GM18909 (cell line): ENCODE data around the gene SMARCE1.
"Not testable (repeated sequence)": the region's sequence is repeated elsewhere in the genome, so short reads cannot be mapped to it uniquely, and the experiment has no call there.

Experiments
- ATAC-seq: cut with Tn5 transposase; IDR thresholded peaks from one replicate; pipeline ENCODE4 v1.9.1; 2021; ENCODE audit warnings: mild to moderate bottlenecking; ENCODE audit not compliant: unreplicated experiment, poor library complexity

Gene SMARCE1

DNA sequence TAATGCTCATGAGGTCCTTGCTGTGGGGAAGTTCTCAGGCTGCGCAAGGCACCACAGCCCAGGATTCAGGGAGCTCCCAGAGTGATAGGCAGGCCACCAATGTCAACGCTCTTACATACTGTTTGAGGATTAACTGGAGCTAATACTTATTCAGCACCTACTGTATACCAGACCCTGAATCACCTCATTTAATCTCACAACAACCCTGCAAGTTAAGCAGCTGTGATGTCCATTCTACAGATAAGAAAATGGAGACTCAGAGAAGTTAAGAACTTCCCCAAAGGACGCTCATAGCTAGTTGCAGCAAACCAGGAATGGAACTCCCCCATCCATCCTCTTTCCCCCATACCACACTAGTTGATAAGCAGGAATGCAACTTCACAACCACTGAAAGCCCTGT is 56.9 kb downstream of the SMARCE1 start:
- ATAC-seq = no peak

DNA sequence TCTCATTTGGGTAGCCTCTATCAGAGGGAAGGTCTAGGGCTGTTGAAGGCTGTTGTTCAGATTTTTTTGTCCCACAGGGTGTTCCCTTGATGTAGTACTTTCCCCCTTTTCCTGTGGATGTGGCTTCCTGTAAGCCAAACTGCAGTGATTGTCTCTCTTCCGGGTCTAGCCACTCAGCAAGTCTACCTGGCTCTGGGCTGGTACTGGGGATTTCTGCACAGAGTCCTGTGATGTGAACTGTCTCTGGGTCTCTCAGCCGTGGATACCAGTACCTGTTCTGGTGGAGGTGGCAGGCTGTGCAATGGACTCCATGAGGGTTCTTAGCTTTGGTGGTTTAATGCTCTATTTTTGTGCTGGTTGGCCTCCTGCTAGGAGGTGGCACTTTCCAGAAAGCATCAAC is 59.1 kb downstream of the SMARCE1 start:
- no peak for ATAC-seq

DNA sequence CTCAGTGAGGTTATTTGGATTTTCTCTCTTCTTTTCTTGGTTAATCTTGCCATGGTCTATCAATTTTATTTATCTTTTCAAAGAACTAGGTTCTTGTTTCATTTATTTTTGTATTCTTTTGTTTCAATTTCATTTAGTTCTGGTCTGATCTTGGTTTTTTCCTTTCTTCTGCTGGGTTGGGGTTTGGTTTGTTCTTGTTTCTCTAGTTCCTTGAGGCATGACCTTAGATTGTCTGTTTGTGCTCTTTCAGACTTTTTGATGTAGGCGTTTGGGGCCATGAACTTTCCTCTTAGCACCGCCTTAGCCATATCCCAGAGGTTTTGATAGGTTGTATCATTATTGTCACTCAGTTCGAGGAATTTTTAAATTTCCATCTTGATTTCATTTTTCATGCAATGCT is 61.4 kb downstream of the SMARCE1 start:
- not testable (repeated sequence) for ATAC-seq

DNA sequence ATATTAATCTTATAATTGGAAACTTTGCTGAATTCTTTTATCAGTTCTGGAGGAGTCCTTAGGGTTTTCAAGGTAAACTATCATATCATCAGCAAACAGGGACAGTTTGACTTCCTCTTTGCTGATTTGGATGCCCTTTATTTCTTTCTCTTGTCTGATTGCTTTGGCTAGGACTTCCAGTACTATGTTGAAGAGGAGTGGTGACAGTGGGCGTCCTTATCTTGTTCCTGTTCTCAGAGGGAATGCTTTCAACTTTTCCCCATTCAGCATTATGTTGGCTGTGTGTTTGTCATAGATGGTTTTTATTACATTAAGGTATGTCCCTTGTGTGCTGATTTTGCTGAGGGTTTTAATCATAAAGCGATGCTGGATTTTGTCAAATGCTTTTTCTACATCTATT is 62.7 kb downstream of the SMARCE1 start:
- ATAC-seq = not testable (repeated sequence)

DNA sequence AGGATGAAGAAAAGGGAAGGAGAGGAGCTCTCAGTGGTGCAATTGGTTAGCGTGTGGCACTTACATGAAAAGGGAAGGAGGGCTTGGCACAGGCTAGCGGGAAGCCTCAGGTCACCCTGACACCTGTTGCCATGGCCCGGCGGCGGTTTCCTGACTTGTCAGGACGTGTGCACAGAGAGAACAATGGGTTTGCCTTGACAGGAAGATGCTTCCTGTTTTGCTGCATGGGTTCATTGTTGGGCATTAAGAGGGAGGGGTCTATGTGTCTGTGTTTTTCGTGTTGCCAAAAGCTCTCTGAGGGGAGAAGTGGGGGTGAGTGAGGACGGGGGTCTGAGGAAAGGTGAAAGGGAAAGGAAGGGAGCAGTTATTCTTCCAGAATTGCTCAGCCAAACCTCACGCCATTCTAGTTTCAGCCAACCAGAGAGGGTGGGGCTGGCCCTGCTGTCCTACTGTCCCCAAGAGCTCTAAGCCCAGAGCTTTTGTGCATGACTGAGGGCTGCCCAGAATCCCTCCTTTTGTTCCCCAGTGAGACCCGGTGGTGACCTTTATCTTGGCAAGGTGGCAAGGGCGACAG is 65.2 kb downstream of the SMARCE1 start:
- peak; percentile 88 for ATAC-seq

DNA sequence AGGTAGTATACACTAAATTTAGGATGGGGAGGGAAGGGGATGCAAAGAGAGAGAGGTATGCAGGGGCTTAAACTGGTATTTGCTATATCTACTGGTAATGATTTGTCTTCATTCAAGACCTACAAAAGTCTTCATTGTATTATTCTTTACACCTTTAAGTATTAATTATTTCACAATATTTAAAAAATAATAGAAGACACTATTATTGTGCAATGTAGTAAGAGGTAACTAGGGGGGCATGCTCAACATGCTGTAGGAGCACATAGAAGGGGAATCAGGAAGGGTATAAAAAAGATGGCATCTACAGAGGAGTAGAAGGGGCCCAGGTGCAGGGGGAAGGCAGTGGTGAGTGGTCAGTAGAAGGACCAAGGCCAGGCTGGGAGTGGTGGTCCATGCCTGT is 67.5 kb downstream of the SMARCE1 start:
- no peak for ATAC-seq

DNA sequence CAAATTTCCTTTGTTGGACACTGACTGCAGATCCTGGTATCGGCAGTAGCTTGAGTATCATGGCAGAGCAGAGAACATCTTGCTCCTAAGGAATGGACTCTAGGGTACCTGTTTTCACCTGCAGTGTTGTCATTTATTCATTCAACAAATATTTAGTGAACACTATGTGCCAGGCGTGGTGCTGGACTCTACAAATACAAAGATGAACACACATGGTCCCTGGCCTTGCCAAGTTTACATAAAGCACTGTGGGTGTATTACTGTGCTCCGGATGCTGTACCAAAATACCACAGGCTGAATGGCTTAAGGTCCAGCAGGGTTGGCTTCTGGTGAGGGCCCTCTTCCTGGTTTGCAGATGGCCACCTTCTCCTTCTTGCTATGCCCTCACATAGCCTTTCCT is 68.1 kb downstream of the SMARCE1 start:
- no peak for ATAC-seq

DNA sequence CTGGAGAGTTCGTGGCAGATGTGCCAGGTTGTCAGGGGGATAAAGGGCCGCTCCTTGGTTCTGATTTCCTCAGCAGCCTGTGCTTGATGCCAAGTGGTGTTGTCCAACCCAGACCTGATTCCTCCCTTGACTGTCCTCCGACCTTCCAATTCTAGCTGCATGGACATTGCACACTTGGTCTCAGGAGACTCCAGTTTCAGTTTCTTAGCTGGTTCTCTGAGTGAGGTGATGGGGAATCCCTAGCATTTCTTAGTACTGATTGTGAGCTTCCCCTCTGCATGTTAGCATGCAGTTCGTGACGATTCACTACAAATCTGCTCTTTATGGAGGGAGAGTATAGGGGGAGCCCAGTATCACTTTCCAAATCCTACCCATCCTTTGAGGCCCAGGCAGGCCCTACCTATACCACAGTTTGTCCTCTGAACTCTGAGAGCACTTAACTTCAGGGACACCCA is 70.0 kb downstream of the SMARCE1 start:
- ATAC-seq = peak; percentile 54

DNA sequence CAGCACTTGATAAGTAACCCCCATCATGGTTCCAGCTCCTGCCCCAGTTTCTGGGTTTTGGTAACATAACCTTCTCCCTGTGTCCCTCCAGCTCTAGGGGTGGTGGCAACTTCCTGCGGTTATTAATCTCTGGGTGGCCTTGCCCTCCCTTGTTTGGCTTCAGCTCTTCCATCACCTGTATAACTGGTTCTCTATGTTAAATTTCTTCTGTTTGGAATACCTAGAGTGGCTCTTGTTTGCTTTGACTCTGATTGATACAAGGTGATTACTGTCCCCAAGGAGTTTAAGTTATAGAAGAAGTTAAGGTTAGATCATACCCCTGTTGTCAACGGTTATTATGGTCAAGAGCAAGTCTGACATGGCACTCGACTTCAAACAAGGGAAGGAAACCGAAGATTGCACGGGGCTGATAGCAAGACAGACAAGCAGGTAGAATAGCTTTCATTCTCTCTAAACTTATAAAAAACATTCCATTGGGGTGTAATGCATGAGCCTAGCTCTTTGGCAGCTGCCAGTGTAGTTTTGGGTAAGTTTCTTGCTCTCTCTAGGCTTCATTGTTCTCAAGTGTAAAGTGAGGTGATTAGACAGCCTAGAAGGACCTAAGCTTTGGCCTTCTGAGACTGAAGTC is 71.4 kb downstream of the SMARCE1 start:
- no peak for ATAC-seq
